SJCRH30 (cell line): Measurements from ENCODE around the gene PRKCA. TPM values are rescaled to one million over a fixed set of nuclear protein-coding genes. Genes with fewer than 3 reads are reported as not detected.

Source experiments
- DNase-seq, 2 experiments: peaks; one replicate each; pipeline ENCODE4 v3.0.0-alpha.2; 2015 to 2020
- H3K27ac ChIP-seq: fragments of 250-450 bp; sonication (Bioruptor Pico); 2 replicates; pipeline ENCODE4 v1.5.1; 2020; ENCODE audit warnings: mild to moderate bottlenecking, moderate library complexity
- H3K27me3 ChIP-seq: fragments of 250-450 bp; sonication (Bioruptor Pico); 2 replicates; pipeline ENCODE4 v1.5.1; 2020; ENCODE audit warnings: mild to moderate bottlenecking, moderate library complexity
- H3K36me3 ChIP-seq: fragments of 250-450 bp; sonication (Bioruptor Pico); 2 replicates; pipeline ENCODE4 v1.5.1; 2020; ENCODE audit warnings: mild to moderate bottlenecking, moderate library complexity
- H3K4me1 ChIP-seq: fragments of 250-450 bp; sonication (Bioruptor Pico); 2 replicates; pipeline ENCODE4 v1.5.1; 2020; ENCODE audit warnings: mild to moderate bottlenecking, moderate library complexity
- H3K4me3 ChIP-seq: fragments of 250-450 bp; sonication (Bioruptor Pico); 2 replicates; pipeline ENCODE4 v1.5.1; 2020; ENCODE audit warnings: mild to moderate bottlenecking, moderate library complexity
- H3K9me3 ChIP-seq: fragments of 250-450 bp; sonication (Bioruptor Pico); replicated peaks from 2 replicates; pipeline ENCODE4 v1.5.1; 2020; ENCODE audit warnings: mild to moderate bottlenecking, moderate library complexity
- total RNA-seq: library from RNA; depleted of rRNA; stranded (reverse); fragments of >200 nt; shearing (Covaris generic); gene quantifications from 2 replicates; pipeline ENCODE4 v1.2.3, GENCODE V29; 2014

The PRKCA gene
- total RNA-seq, 1 experiment from 2014 or later, result 24.7 TPM

DNA sequence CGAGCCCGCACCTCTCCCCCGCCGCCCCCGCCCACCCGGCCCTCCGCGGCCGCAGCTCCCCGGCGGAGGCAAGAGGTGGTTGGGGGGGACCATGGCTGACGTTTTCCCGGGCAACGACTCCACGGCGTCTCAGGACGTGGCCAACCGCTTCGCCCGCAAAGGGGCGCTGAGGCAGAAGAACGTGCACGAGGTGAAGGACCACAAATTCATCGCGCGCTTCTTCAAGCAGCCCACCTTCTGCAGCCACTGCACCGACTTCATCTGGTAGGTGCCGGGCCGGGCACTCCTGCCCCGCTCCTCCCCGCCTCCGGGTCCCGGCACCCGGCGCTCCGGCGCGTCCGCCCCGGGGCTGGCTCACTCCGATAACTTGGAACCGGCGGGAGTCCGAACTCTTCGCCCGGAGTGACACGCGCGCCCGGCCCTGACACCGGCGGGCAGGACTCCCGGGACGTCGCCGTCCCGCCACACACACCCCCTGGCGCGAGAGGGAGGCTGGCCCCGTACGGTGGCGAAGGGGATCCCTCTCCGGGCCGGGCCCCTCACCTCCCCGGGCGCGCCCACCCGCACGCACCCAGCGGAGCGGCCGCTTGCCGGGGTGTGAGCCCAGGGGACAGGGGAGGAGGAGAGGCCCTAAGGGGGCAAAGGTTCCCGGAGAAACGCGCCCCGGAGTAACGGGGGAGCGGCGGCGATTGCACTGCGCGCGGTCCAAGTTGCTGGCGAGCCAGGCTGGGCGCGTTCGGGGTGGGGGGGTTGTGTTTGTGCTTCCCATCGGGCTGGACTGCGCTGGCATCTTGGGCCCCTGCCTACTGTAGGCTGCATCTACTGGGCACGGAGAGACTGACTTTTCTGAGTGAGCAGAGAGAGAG, 581 bp downstream of the PRKCA start:
- H3K27ac ChIP-seq, result peak overlapping the region; percentile 50
- H3K4me1 ChIP-seq, result no peaks in the 10 kb centered on the region; the same call in 1 of the 2 replicates
- no peaks in the 10 kb centered on the region for H3K27me3 ChIP-seq
- DNase-seq, result peak; percentile 68 to 76
- H3K36me3 ChIP-seq, result peaks cover 6% of the 10 kb centered on the region
- H3K4me3 ChIP-seq, result peak overlapping the region; percentile 76
- H3K9me3 ChIP-seq, result no peaks in the 10 kb centered on the region

DNA sequence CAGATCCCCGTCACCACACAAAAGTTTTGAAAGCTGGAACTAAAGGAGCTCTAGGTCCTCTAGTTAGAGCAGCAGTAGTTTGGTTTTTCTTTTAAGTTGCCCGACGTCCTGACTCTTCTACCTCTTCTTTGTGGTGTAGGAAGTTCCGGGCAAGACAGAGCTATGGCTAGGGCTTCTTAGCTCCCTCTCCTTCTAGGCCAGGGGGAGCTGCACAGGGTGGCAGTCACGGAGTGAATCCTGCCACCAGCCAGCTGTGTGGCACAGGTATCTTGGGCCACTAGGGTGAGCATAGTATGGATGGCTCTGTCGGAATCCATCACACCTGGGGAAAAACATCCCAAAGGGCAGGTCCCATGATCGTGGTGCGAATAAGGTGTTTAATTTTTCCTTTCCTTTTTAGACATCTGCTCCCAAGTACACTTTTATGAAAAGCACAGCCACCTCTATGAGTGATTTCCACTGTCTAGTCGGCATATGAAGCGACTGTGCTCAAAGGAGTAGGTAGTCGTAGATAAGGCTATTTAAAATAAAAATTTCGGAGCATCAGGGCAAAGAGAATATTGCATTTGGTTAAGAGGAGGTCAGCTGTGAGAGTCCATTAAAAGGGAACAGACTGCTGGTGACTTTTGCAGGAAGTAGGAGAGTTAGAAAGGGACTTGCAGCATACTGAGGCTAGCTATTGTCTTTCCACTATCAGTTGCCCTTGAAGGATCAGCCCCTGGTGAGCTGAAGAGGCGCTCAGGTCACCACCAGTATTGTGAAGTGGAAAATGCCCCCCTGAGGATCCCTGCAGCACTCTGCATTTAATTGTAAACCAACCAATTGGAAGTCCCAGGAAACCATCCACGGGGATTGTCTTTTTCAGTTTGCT, 2.1 kb downstream of the PRKCA start:
- Histone ChIP-seq H3K27ac (peak overlapping the region; percentile 50; the same call in 1 of the 2 replicates), H3K9me3 (no peaks in the 10 kb centered on the region), H3K27me3 (no peaks in the 10 kb centered on the region), H3K36me3 (peaks cover 19% of the 10 kb centered on the region), H3K4me3 (peak overlapping the region; percentile 76), H3K4me1 (no peaks in the 10 kb centered on the region; the same call in 1 of the 2 replicates)
- peak; percentile 46 to 68 for DNase-seq

DNA sequence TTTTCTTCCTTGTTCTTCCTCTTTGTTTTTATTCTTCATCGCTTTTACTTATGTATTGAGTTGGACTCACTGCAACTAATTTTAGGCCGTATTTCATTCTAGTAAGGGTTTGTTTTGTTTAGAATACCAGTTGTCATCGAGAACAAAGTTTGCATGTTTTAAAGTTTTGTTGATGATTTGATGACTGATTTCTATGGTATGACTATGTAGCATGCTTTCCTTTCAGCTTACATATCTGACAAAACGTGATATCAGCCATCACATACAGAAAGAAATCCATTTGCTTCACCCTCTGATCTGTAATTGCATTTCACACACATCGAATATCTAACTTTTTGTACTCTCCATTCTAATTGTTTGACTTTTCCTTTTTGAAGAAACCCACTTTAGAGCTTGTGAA, 4.0 kb downstream of the PRKCA start:
- H3K4me3 ChIP-seq, result no peak overlapping the region
- DNase-seq, result no peak
- H3K36me3 ChIP-seq, result peaks cover 27% of the 10 kb centered on the region
- no peaks in the 10 kb centered on the region; the same call in 1 of the 2 replicates for H3K4me1 ChIP-seq
- no peak overlapping the region for H3K27ac ChIP-seq
- H3K9me3 ChIP-seq, result no peaks in the 10 kb centered on the region
- no peaks in the 10 kb centered on the region for H3K27me3 ChIP-seq

DNA sequence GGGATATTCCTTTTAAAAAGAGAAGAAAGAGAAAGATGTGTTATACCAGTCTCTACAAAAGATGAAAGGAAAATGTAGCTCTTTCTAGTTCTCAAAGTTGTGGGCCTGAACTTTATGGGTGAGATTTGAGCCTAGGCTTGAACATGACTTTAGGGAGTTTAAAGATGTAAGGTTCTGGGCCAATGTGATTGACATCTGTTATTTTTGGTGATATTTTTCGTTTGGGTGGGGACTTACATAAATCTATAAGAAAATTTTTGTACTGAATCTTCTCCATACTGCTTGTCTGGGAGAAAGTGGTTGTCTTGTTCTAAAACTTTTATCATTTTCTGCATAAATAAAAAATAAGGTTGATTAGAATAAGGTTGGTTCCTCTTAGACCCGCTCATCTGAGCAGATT, 4.8 kb downstream of the PRKCA start:
- H3K27me3 ChIP-seq, result no peaks in the 10 kb centered on the region
- peaks cover 27% of the 10 kb centered on the region for H3K36me3 ChIP-seq
- H3K4me3 ChIP-seq, result no peak overlapping the region
- H3K4me1 ChIP-seq, result no peaks in the 10 kb centered on the region; the same call in 1 of the 2 replicates
- DNase-seq, result no peak
- H3K27ac ChIP-seq, result no peak overlapping the region
- H3K9me3 ChIP-seq, result no peaks in the 10 kb centered on the region

DNA sequence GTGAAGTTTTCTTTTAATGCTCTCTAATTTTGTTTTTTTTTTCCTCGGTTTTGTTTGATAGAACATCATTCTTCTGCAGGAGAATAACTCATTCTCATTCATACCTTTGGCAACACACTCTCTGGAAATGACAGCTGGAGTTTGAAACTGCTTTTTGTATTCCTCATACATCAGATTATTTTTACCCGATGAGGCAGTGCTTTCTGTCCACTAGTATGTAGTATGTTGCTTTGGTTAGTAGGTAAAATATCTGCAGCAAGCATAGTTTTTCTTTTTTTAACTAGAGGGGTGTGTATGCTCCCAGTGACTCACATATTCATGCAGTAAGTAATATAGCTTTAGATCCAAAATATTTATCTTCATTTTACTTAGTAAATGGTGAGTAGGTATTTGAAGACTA, 6.4 kb downstream of the PRKCA start:
- no peak overlapping the region for H3K27ac ChIP-seq
- no peaks in the 10 kb centered on the region for H3K27me3 ChIP-seq
- DNase-seq, result no peak

DNA sequence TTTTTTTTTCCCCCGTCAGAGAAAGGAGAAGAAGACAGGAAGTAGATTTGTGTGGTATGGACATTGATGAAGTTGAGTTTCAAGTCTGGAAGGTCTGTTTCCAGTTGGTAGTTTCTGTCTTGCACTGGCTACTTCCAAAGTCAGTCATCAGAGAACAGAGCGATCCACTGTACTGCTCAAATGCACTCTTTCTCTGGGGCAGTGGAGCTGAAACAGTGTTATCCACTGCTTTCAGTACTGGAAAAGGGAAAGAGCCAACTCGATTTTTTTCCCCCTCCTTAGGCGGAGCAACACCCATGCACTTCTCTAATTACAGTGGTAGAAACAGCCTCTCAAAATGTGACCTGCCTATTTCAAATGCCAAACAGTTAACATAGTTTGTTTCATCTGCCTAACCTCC, 7.4 kb downstream of the PRKCA start:
- H3K36me3 ChIP-seq, result peaks cover 27% of the 10 kb centered on the region
- no peak overlapping the region for H3K4me3 ChIP-seq
- no peak for DNase-seq
- H3K4me1 ChIP-seq, result no peaks in the 10 kb centered on the region; the same call in 1 of the 2 replicates
- no peaks in the 10 kb centered on the region for H3K27me3 ChIP-seq
- H3K27ac ChIP-seq, result no peak overlapping the region
- no peaks in the 10 kb centered on the region for H3K9me3 ChIP-seq

More for the DNA sequence above, 6.4 kb downstream of the PRKCA start:
- Histone ChIP-seq H3K4me1 (no peaks in the 10 kb centered on the region; the same call in 1 of the 2 replicates), H3K9me3 (no peaks in the 10 kb centered on the region), H3K4me3 (no peak overlapping the region), H3K36me3 (peaks cover 27% of the 10 kb centered on the region)

DNA sequence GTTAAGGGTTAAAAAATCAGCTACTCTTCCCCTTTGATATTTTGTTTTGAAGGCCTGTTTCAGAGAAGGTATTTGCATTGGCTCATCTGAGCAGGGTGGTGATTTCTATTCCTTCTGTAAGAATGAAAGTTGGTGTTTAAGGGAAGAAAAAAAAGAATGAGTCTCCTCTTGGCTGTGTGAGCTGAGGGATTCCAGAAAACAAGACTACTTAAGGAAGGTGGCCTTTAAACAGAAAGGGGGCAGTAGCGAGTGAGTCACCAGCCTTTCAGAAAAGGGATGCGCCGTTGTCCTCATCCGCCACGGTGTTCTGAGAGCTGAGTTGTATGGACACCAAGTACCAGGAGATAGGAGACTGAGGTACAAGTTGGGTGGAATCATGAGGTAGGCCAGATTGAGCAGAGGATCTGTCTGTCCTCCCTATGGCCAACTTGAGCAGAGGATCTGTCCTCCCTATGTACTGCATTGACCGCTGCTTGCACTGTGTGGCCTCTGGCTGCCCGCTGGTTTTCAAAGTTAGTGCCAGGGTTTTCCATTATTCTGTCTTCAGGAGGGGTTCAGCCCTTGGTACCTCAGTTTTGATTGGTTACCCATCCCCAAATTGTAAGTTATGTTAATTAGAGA, 8.2 kb downstream of the PRKCA start:
- Histone ChIP-seq H3K27ac (no peak overlapping the region), H3K27me3 (no peaks in the 10 kb centered on the region), H3K4me3 (no peak overlapping the region), H3K36me3 (peaks cover 27% of the 10 kb centered on the region), H3K9me3 (no peaks in the 10 kb centered on the region), H3K4me1 (no peaks in the 10 kb centered on the region; the same call in 1 of the 2 replicates)
- DNase-seq, result no peak

DNA sequence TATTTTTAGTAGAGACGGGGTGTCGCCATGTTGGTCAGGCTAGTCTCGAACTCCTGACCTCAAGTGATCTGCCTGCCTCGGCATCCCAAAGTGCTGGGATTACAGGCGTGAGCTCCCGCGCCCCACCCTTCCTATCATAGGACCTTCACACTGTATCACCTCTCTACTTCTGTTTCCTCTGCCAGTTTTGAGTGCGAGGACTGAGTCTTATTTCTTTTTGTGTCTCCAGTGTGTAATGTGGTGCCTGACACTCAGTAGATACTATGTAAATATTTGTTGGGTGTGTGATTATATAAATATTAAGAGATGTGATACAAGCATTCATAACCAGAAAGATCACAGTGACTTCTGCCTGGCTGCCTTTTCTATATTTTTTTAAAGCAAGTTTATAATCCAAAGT, 10.5 kb downstream of the PRKCA start:
- Histone ChIP-seq H3K27me3 (no peaks in the 10 kb centered on the region), H3K9me3 (0 out of 2 replicates have a peak, but pooled peaks cover 5% of the 10 kb centered on the region), H3K4me3 (no peak overlapping the region), H3K4me1 (no peaks in the 10 kb centered on the region; the same call in 1 of the 2 replicates), H3K36me3 (peaks cover 21% of the 10 kb centered on the region), H3K27ac (no peak overlapping the region)
- no peak for DNase-seq

DNA sequence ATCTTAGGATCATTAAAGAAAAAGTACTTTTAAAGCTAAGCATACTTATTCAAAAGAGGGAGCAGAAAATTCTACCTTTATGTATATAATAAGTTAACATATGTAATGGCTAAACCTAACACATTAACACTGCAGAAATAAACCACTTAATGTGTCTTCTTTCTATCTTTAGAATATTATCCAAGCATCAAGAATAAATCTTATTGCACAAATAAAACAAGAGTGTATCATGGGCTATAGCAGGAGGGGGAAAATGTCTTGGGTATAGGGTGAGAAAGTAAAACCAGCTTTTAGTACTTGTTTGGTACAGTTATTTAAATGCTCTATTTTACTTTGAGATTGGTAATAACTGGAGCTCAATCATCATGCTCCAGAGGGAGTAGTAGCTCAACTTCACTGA, 10.9 kb downstream of the PRKCA start:
- H3K36me3 ChIP-seq, result peaks cover 18% of the 10 kb centered on the region

DNA sequence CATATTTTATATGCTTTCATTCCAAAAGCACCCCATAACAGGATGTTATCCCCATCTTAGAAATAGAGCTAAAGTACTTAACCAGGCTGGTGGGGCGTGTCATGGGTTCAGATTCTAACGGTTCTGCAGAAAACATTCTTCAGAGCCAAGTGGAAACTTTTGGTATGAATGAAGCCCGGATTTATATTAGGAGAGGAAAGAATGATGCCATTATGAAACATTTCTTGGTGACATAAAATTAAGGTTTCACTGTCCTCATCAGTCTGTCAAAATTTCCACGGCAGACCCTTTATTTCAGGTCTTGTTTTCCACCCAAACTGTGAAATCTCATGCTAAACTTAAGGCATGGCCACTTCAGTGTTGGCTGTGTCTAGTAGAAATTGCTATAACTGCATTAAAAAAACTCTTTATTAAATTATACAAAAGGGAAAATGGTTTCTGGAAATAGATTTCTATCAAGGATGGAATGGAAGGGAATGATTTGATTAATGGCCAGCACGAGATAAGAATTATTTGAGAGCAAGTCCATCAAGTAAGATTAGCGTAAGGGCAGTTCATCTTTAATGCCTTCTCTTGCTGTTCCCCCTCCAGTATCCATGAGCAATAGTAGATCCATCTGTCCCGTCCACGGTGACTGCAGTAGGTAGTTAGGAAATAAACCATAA, 11.7 kb downstream of the PRKCA start:
- no peak for DNase-seq
- no peak overlapping the region for H3K4me3 ChIP-seq
- peaks cover 9% of the 10 kb centered on the region; the same call in 1 of the 2 replicates for H3K9me3 ChIP-seq
- no peaks in the 10 kb centered on the region; the same call in 1 of the 2 replicates for H3K4me1 ChIP-seq
- no peak overlapping the region for H3K27ac ChIP-seq
- no peaks in the 10 kb centered on the region for H3K27me3 ChIP-seq
- peaks cover 12% of the 10 kb centered on the region for H3K36me3 ChIP-seq

More for the DNA sequence above, 10.9 kb downstream of the PRKCA start:
- Histone ChIP-seq H3K27me3 (no peaks in the 10 kb centered on the region), H3K4me1 (no peaks in the 10 kb centered on the region; the same call in 1 of the 2 replicates), H3K9me3 (0 out of 2 replicates have a peak, but pooled peaks cover 7% of the 10 kb centered on the region), H3K4me3 (no peak overlapping the region), H3K27ac (no peak overlapping the region)
- no peak for DNase-seq

DNA sequence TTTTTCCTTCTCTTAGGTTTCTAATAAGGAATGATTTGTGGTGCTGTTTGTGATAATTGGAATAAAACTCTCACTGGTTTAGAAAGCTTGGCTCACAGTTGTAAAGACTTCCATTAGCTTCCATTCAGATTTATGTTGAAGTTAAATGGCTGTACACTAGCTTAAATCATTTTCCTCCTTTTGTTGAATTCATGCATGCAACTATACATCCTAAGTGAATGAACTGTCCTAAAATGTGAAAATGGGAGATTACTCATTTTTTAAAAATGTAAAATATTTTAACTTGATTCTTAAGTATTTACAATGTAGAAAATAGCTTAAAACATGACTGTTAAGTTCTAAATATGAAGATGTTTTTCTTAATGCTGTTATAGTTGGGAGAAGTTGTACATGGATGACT, 15.2 kb downstream of the PRKCA start:
- Histone ChIP-seq H3K27me3 (no peaks in the 10 kb centered on the region), H3K36me3 (peaks cover 11% of the 10 kb centered on the region; the same call in 1 of the 2 replicates), H3K9me3 (peaks cover 21% of the 10 kb centered on the region), H3K4me1 (no peaks in the 10 kb centered on the region; the same call in 1 of the 2 replicates), H3K27ac (0 out of 2 replicates have a peak overlapping the region, but pooled peaks have one; percentile 2), H3K4me3 (no peak overlapping the region)
- DNase-seq, result no peak

DNA sequence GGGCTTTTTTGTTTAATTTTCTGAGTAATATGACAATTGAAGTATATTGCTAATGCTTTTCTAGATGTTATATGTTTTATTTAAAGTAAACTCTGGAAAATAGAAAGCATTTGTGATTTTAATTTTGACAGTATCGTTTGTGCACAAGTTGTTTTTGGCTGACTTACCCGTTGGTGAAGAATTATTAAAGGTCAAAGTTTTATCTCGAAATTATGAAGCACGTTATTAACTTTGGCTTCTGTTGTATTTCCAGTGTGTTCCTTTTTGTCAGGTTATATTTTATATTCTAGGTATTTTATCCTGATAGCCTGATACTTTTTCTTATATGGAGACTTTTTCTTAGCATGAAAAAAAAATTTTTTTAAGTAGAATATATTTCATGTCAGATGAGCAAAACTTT, 16.8 kb downstream of the PRKCA start:
- H3K9me3 ChIP-seq, result peaks cover 21% of the 10 kb centered on the region
- DNase-seq, result no peak
- H3K4me1 ChIP-seq, result peaks cover 3% of the 10 kb centered on the region; the same call in 1 of the 2 replicates
- no peak overlapping the region for H3K27ac ChIP-seq
- peaks cover 14% of the 10 kb centered on the region; the same call in 1 of the 2 replicates for H3K36me3 ChIP-seq
- no peak overlapping the region for H3K4me3 ChIP-seq
- no peaks in the 10 kb centered on the region for H3K27me3 ChIP-seq

DNA sequence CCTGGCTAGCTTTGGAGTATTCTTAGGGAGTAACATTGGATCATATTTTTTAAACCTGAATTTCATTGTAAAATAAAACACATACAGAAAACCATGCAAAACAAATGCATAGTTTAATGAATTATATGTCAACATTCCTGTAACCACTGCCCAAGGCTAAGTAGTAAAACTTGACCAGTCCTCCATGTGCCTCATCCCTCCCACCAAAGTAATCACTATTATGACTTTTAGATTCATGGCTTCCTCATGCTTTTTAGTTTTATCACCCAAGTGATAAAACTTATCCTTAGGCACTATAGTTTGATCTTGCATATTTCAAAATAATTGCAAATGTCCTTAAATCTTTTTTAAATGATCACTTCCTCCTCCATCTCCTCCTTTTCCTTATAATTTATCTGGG, 20.4 kb downstream of the PRKCA start:
- H3K27me3 ChIP-seq, result no peaks in the 10 kb centered on the region
- H3K4me3 ChIP-seq, result no peak overlapping the region
- H3K36me3 ChIP-seq, result peaks cover 16% of the 10 kb centered on the region; the same call in 1 of the 2 replicates
- no peak overlapping the region for H3K27ac ChIP-seq
- peaks cover 20% of the 10 kb centered on the region for H3K4me1 ChIP-seq
- H3K9me3 ChIP-seq, result peaks cover 17% of the 10 kb centered on the region
- no peak for DNase-seq
